K562 (cell line): ENCODE results near the gene HAUS1. TPM values are rescaled to one million over a fixed set of nuclear protein-coding genes. Genes with fewer than 3 reads are reported as not detected.

Source experiments
- BRF1 ChIP-seq: IDR thresholded peaks from 3 replicates; pipeline ENCODE4 v1.6.1; 2011; ENCODE audit warnings: borderline replicate concordance, mild to moderate bottlenecking; ENCODE audit not compliant: insufficient read length; ENCODE audit errors: extremely low read depth
- ELF4 ChIP-seq: fragments of 450-650 bp; formaldehyde crosslinking; IDR thresholded peaks from 2 replicates; pipeline ENCODE4 v1.4.0; 2022; ENCODE audit warnings: missing genetic modification characterization
- HCFC1 ChIP-seq: IDR thresholded peaks from 2 replicates; pipeline ENCODE4 v1.6.1; 2012; ENCODE audit warnings: low read depth, low read length, improper control_type of control experiment
- HNRNPL ChIP-seq: fragments of 200-400 bp; formaldehyde crosslinking; IDR thresholded peaks from 2 replicates; pipeline ENCODE4 v1.6.1; 2017; ENCODE audit warnings: low read depth, mild to moderate bottlenecking, low read length
- PATZ1 ChIP-seq: fragments of 250-450 bp; sonication (Bioruptor Pico); IDR thresholded peaks from 2 replicates; pipeline ENCODE4 v1.5.0; 2020; ENCODE audit warnings: mild to moderate bottlenecking, borderline replicate concordance
- POLR2H ChIP-seq: IDR thresholded peaks from 2 replicates; pipeline ENCODE4 v1.6.1; 2016; ENCODE audit warnings: missing genetic modification characterization, low read depth, mild to moderate bottlenecking, control low read depth, missing compliant biosample characterization, moderate library complexity
- RBM15 ChIP-seq: fragments of 200-400 bp; formaldehyde crosslinking; IDR thresholded peaks from 2 replicates; pipeline ENCODE4 v1.6.1; 2018; ENCODE audit warnings: mild to moderate bottlenecking, low read length, moderate library complexity; ENCODE audit not compliant: insufficient read depth
- RNF219 ChIP-seq: fragments of 250-450 bp; sonication (Bioruptor Pico); IDR thresholded peaks from 2 replicates; pipeline ENCODE4 v1.5.0; 2022; ENCODE audit warnings: mild to moderate bottlenecking
- TAF7 ChIP-seq: fragments of 450-650 bp; IDR thresholded peaks from 2 replicates; pipeline ENCODE4 v1.6.1; 2016; ENCODE audit warnings: missing genetic modification characterization, missing compliant biosample characterization
- TEAD1 ChIP-seq, 2 experiments: fragments of 450-650 bp in 1 of 2; sonication (generic) in 1 of 2; formaldehyde crosslinking; IDR thresholded peaks; 2 replicates each; pipeline versions ENCODE4 v1.4.0 to v1.8.0; 2020 to 2022; ENCODE audit warnings: mild to moderate bottlenecking in 2 of 2, missing genetic modification reagents in 1 of 2
- TEAD2 ChIP-seq: fragments of 450-650 bp; IDR thresholded peaks from 2 replicates; pipeline ENCODE4 v1.6.1; 2016; ENCODE audit warnings: missing genetic modification characterization, control low read depth, missing compliant biosample characterization
- ZFPM2 ChIP-seq: fragments of 250-450 bp; sonication (Bioruptor Pico); IDR thresholded peaks from 2 replicates; pipeline ENCODE4 v1.5.1; 2022; ENCODE audit warnings: mild to moderate bottlenecking
- ZNF174 ChIP-seq: fragments of 250-450 bp; sonication (Bioruptor Pico); IDR thresholded peaks from 2 replicates; pipeline ENCODE4 v1.4.0; 2020; ENCODE audit warnings: mild to moderate bottlenecking
- ZNF232 ChIP-seq: sonication (generic); formaldehyde crosslinking; IDR thresholded peaks from 2 replicates; pipeline ENCODE4 v1.8.0; 2022; ENCODE audit warnings: mild to moderate bottlenecking, missing genetic modification reagents
- ZNF445 ChIP-seq: fragments of 250-450 bp; sonication (Bioruptor Pico); IDR thresholded peaks from 2 replicates; pipeline ENCODE4 v1.4.0; 2020; ENCODE audit warnings: low read depth, mild to moderate bottlenecking, moderate library complexity
- ZNF780A ChIP-seq: fragments of 250-450 bp; sonication (Bioruptor Pico); IDR thresholded peaks from 2 replicates; pipeline ENCODE4 v1.5.0; 2021; ENCODE audit warnings: mild to moderate bottlenecking
- polyA plus RNA-seq, 8 experiments: library from polyadenylated mRNA; depleted of rRNA in 4 of 8; stranded (reverse) in 5 of 8; unstranded in 3 of 8; fragments of >200 nt; fragmentation: Nextera tagmentation in 2 of 8; fragmentation: Illumina TruSeq in 1 of 8; extraction: Ambion mirVana in 2 of 8; extraction: Trizol in 1 of 8; gene quantifications; 2 replicates each; pipeline versions ENCODE4 v1.2.1 to v1.2.3, GENCODE V29; 2011 to 2014; ENCODE audit warnings: inconsistent platforms in 1 of 8, missing spikeins in 1 of 8
- total RNA-seq, 7 experiments: library from RNA; depleted of rRNA in 6 of 7; stranded (reverse); fragments of >200 nt in 6 of 7; fragmentation: Illumina TruSeq in 2 of 7; extraction: Trizol in 2 of 7; gene quantifications; 2 replicates each; pipeline versions ENCODE4 v1.2.1 to v1.2.3, GENCODE V29; 2011 to 2021; ENCODE audit warnings: low replicate concordance in 1 of 7
- TF ChIP-seq, protein P1 (sequence below), 2 experiments: IDR thresholded peaks; 2 replicates each; pipeline ENCODE4 v1.6.1; 2011; ENCODE audit warnings: borderline replicate concordance in 1 of 2, control low read depth in 1 of 2, low read depth in 1 of 2, low read length in 1 of 2, mild to moderate bottlenecking in 1 of 2, mixed read lengths in 1 of 2, moderate library complexity in 1 of 2; ENCODE audit not compliant: insufficient read depth in 1 of 2, insufficient read length in 1 of 2, poor library complexity in 1 of 2, severe bottlenecking in 1 of 2; ENCODE audit errors: extremely low read depth in 1 of 2
- TF ChIP-seq, protein P2 (sequence below): sonication (generic); formaldehyde crosslinking; IDR thresholded peaks from 2 replicates; pipeline ENCODE4 v1.8.1; 2023; ENCODE audit warnings: mild to moderate bottlenecking, missing genetic modification reagents
- TF ChIP-seq, protein P3 (sequence below), 3 experiments: fragments of 200-800 bp in 1 of 3; sonication (Bioruptor generic) in 1 of 3; sonication (generic) in 1 of 3; formaldehyde crosslinking in 1 of 3; IDR thresholded peaks; 2 replicates each; pipeline versions ENCODE4 v1.6.1 to v1.8.0; 2016 to 2022; ENCODE audit warnings: mild to moderate bottlenecking in 2 of 3, missing compliant biosample characterization in 2 of 3, missing genetic modification characterization in 2 of 3, missing genetic modification reagents in 1 of 3

The HAUS1 gene
- total and polyA plus RNA-seq, 9 of the 15 experiments (the other 6 are each of a cell fraction or from before 2014, with no cell fraction given): 45.6 to 135 (median 76.3) TPM

DNA sequence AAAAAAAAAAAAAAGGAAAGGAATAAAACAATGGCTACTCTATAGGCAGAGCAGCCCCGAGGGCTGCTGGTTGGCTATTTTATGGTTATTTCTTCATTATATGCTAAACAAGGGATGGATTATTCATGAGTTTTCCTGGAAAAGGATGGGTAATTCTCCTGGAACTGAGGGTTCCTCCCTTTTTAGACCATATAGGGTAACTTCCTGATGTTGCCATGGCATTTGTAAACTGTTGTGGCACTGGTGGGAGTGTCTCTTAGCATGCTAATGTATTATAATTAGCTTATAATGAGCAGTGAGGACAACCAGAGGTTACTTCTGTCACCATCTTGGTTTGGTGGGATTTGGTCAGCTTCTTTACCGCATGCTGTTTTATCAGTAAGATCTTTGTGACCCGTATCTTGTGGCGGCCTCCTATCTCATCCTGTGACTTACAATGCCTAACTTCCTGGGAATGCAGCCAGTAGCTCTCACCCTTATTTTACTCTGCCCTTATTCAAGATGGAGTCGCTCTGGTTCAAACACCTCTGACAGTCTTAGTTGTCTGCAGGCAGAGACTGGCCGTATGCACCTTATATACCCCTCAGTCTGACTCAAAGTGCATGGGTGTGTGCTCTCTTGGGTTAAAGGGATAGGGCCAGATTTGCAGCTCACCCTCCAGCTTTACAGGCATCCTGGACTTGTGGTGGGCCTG lies 57.7 kb downstream of the HAUS1 start (continued):
- TF ChIP-seq, protein P1, sequence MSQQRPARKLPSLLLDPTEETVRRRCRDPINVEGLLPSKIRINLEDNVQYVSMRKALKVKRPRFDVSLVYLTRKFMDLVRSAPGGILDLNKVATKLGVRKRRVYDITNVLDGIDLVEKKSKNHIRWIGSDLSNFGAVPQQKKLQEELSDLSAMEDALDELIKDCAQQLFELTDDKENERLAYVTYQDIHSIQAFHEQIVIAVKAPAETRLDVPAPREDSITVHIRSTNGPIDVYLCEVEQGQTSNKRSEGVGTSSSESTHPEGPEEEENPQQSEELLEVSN (IDR thresholded peaks at IDR 0.05; ENCODE audit: borderline replicate concordance in 1 of 2, extremely low read depth in 1 of 2, insufficient read depth in 1 of 2, insufficient read length in 1 of 2, low read depth in 1 of 2, low read length in 1 of 2, poor library complexity in 1 of 2, severe bottlenecking in 1 of 2): no peak
- TF ChIP-seq, protein P2, sequence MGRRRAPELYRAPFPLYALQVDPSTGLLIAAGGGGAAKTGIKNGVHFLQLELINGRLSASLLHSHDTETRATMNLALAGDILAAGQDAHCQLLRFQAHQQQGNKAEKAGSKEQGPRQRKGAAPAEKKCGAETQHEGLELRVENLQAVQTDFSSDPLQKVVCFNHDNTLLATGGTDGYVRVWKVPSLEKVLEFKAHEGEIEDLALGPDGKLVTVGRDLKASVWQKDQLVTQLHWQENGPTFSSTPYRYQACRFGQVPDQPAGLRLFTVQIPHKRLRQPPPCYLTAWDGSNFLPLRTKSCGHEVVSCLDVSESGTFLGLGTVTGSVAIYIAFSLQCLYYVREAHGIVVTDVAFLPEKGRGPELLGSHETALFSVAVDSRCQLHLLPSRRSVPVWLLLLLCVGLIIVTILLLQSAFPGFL: no peak
- TF ChIP-seq RNF219 (CRISPR knock-in tag) (peak; percentile 91), ZNF232 (CRISPR knock-in tag) (no peak), HCFC1 (no peak), ZFPM2 (CRISPR knock-in tag) (0 out of 2 replicates have a peak, but pooled peaks have one; percentile 44), BRF1 (no peak), ZNF445 (CRISPR knock-in tag) (peak; percentile 75), ZNF780A (CRISPR knock-in tag) (peak; percentile 83; the same call in 1 of the 2 replicates), HNRNPL (no peak), RBM15 (no peak), TEAD1 (CRISPR knock-in tag; IDR thresholded peaks at IDR 0.05) (peak in 1 of 2 experiments; percentile 96; a peak in 2 of 4 replicates), POLR2H (tag) (no peak), PATZ1 (peak; percentile 88; the same call in 1 of the 2 replicates), ELF4 (CRISPR knock-in tag) (peak; percentile 88), TEAD2 (tag) (peak; percentile 93), ZNF174 (no peak), TAF7 (tag) (peak; percentile 90)
- TF ChIP-seq, protein P3, sequence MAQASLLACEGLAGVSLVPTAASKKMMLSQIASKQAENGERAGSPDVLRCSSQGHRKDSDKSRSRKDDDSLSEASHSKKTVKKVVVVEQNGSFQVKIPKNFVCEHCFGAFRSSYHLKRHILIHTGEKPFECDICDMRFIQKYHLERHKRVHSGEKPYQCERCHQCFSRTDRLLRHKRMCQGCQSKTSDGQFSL (CRISPR knock-in tag; IDR thresholded peaks at IDR 0.05): no peak
- TF ChIP-seq, protein P3 (tag; IDR thresholded peaks at IDR 0.05): peak in 1 of 2 experiments; percentile 97; a peak in 2 of 4 replicates
